GM19193 (cell line): ENCODE results near the gene TMUB1.

Source experiments
- POLR2A ChIP-seq: IDR thresholded peaks from 4 replicates; pipeline ENCODE4 v1.6.1; 2011; ENCODE audit not compliant: insufficient read depth, insufficient read length; ENCODE audit errors: extremely low read depth

TMUB1 gene

GRCh38 chr7:151124481-151124880 is 41.2 kb upstream of the TMUB1 start:
- TF ChIP-seq POLR2A, result no peak

GRCh38 chr7:151123822-151124464 is 40.6 kb upstream of the TMUB1 start:
- no peak for TF ChIP-seq POLR2A

GRCh38 chr7:151123158-151123821 is 40.0 kb upstream of the TMUB1 start:
- no peak for TF ChIP-seq POLR2A

- no peak for TF ChIP-seq POLR2A
Observed at GRCh38 chr7:151122796-151123157, 39.5 kb upstream of the TMUB1 start.

- no peak for TF ChIP-seq POLR2A
Observed at GRCh38 chr7:151122276-151122675, 39.0 kb upstream of the TMUB1 start.

- no peak for TF ChIP-seq POLR2A
Observed at GRCh38 chr7:151121380-151122170, 38.3 kb upstream of the TMUB1 start.

GRCh38 chr7:151120896-151121295 is 37.6 kb upstream of the TMUB1 start:
- TF ChIP-seq POLR2A, result no peak

- no peak for TF ChIP-seq POLR2A
Observed at GRCh38 chr7:151119902-151120301, 36.6 kb upstream of the TMUB1 start.

GRCh38 chr7:151119055-151119415 is 35.7 kb upstream of the TMUB1 start:
- no peak for TF ChIP-seq POLR2A

GRCh38 chr7:151118108-151119054 is 35.1 kb upstream of the TMUB1 start:
- no peak for TF ChIP-seq POLR2A

GRCh38 chr7:151117565-151117964 is 34.3 kb upstream of the TMUB1 start:
- no peak for TF ChIP-seq POLR2A

- TF ChIP-seq POLR2A, result no peak
Observed at GRCh38 chr7:151116603-151117440, 33.5 kb upstream of the TMUB1 start.

GRCh38 chr7:151115836-151116418 is 32.6 kb upstream of the TMUB1 start:
- no peak for TF ChIP-seq POLR2A
